ENCODE data around the gene FCGR1A.
"Not testable (repeated sequence)": the region's sequence is repeated elsewhere in the genome, so short reads cannot be mapped to it uniquely, and the experiment has no call there.

FCGR1A gene

GRCh38 chr1:149782600-149782999 lies at the start of gene FCGR1A:
FCGR1A (plus strand) TSS chr1:149782694; CDS start chr1:149782744, 50 bp downstream.
- not testable (repeated sequence) for DNase-seq (ENCODE audit: extremely low read depth, low read depth)

- DNase-seq (ENCODE audit: extremely low read depth, low read depth), result not testable (repeated sequence)
Measured at GRCh38 chr1:149732781-149733180, 49.7 kb upstream of the FCGR1A start.

DNA sequence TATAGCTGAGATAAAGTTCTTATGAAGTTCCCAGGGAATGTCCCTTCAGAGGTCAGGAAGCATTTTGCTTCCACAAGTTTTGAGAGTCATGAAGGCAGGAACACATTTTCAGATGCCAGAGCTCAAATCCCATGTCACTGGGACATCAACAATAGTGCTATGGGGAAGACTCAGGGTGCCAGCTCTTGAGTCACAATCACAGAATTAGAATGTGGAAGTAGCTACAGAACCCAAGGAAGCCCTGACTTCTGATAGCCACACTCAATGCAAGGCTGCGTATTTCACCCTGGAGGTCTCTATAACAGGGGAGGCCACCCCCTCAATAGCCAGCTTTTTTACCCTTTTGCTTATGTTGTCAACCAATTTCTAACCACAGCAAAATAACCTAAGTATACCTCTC lies 47.8 kb upstream of the FCGR1A start:
- not testable (repeated sequence) for DNase-seq (ENCODE audit: extremely low read depth, low read depth)

DNA sequence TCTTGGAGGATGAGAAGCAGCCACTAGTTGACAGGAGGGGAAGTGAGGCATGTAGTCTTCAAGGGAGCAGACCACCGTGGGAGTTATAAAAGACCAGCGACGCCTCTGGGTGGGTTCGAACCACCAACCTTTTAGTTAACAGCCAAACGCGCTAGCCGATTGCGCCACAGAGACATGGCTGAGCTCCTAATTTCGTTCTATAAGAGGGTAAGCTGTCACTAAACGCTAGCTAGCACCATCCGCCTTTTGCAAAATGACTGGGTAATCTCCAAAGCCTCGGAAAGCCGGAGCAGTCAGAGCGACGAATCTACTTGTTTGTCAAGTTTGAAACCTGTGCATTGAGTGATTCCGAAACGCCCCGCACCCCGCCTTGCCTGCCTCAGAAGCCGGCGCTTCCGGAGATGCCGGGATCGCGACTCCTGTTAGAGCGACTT lies 42.3 kb upstream of the FCGR1A start:
- not testable (repeated sequence) for DNase-seq (ENCODE audit: extremely low read depth, low read depth)

DNA sequence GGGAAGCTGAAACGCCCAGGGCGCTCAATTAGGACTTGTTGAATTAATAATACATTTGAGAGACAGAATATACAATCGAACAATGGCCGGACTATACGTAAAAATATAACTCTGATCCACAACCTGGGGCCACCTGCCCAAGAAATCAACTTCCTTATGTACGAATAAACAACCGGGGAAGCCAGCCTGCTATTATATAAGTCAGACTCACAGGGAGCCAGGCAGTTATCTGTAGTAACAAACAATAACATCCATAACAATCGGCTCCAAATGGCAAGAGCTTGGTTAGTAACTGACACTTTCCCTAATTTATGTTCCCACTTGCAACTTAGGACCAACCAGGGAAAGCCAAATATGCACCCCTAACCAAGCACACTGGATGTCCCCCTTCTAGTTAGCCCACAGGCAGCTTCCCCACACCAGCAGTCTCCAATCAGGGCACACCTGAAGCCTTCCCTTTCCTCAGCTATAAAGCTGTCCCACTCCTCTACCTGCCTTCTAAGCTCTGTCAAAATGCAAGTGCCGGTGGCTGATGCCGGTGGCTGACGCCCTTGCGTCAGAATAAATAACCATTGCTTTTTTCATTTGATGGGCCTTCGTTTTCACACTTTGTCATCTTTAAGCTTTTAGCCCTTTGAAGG lies 41.8 kb upstream of the FCGR1A start:
- not testable (repeated sequence) for DNase-seq (ENCODE audit: extremely low read depth, low read depth)

- DNase-seq (ENCODE audit: extremely low read depth, low read depth), result not testable (repeated sequence)
Measured at GRCh38 chr1:149741914-149742313, 40.6 kb upstream of the FCGR1A start.

GRCh38 chr1:149746463-149747356 lies 35.8 kb upstream of the FCGR1A start:
- not testable (repeated sequence) for DNase-seq (ENCODE audit: extremely low read depth, low read depth)

- not testable (repeated sequence) for DNase-seq (ENCODE audit: extremely low read depth, low read depth)
Measured at GRCh38 chr1:149747359-149748143, 34.9 kb upstream of the FCGR1A start.

DNA sequence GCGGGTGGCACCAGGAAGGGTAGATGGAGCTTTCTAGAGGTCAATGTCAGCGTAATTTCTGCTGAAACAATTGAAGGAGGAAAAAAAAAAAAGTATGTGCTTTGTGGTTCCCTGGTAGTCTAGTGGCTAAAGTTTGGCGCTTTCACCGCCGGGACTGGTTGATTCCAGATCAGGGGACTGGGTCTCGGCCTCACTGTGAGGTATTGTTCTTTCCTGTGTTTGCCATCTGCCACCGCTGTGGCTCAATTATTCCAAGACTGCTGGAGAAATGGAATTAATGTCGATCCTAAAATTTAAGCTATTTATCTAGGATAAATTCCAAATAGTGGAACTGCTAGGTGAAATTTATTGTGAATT lies 34.4 kb upstream of the FCGR1A start:
- not testable (repeated sequence) for DNase-seq (ENCODE audit: extremely low read depth, low read depth)

DNA sequence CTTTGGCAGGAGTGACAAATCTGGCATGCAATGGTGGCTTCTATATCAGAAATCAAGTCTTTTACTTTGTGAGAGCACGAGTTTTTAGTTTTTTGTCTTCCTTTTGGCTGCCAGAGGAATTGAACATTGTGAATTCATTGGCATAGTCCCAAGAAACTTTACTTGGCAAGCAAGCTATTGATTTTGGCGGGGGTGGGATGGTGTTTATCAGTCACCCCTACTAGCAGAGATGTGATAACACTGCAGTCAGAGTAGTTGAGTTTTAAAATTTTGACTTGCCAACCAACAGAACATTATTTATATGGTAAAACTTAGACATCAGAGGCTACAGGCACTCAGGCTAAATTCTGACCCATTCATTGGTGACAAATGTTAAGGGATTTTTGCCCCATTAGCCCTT lies 31.9 kb upstream of the FCGR1A start:
- DNase-seq (ENCODE audit: extremely low read depth, low read depth), result not testable (repeated sequence)

DNA sequence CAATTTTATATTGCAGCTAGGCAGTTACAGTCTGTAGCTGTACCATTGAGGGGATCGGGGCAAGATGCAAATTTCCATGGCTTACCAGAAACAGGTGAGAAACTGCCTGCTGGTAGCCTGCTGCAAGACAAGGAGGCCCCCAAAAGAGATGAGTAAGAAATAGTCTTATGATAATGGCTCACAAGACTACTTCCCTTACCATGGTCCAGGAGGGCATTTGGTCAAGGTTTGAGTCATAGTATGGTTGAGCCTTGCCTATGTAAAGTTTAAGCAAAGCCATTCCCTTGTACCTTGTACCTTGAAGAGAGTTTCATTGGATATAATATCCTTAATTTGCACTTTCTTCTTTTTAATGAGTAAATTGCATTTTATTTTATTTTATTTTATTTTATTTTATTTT lies 30.3 kb upstream of the FCGR1A start:
- not testable (repeated sequence) for DNase-seq (ENCODE audit: extremely low read depth, low read depth)

DNA sequence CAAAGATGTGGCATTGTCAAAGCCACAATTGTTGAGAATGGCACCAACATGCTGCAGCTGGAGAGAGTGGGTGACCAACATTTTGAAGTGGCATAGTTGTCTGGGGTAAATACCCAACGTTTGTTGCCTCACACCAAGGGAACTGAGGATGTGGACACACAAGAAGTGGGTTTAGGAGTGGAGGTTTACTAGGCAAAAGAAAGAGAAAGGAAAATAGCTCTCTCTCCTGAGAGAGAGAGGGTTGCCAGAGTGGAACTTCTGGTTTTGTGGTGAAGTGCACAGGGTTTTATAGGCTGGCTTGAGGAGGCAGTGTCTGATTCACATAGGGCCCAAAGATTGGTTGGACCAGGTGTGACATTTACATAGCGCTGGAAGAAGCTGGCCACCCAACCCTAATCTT lies 29.0 kb upstream of the FCGR1A start:
- DNase-seq (ENCODE audit: extremely low read depth, low read depth), result not testable (repeated sequence)

DNA sequence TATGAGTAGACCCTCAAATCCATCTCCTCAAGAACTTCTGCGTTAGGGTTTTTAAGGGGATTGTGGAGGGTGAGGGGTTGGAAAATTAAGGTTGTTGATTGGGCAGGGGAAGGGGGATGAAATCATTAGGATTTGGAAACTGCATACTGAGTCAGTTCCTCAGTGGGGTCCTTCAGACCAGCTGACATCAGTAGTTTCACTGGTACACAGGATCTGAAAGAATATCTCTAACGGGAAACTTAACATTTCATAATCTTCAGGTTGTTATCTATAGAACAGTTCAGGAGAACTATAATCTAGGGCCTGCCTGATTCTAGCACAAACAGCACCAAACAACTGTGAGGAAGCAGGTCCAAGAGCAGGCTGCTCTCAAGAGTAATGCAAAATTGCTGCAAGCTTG lies 27.2 kb upstream of the FCGR1A start:
- DNase-seq (ENCODE audit: extremely low read depth, low read depth), result not testable (repeated sequence)

DNA sequence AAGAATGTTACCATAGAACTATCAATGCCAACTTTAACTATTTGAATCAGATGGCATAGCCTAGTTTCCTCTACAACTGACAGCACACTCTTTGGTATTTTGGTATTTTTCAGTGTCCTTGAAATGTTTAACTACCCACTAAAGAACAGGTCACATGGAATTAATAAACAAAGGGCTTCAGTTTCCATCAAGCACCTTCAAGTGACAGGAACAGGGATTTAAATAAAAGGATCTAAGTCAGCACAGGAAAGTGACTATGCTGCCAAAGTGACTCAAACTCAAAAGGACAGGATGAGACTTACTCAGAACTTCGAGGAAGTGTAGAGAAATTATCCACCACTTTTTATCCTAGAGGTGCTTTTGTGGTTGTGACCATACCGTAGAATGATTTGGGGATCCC lies 20.2 kb upstream of the FCGR1A start:
- not testable (repeated sequence) for DNase-seq (ENCODE audit: extremely low read depth, low read depth)

- DNase-seq (ENCODE audit: extremely low read depth, low read depth), result not testable (repeated sequence)
Measured at GRCh38 chr1:149764087-149764800, 18.2 kb upstream of the FCGR1A start.

- not testable (repeated sequence) for DNase-seq (ENCODE audit: extremely low read depth, low read depth)
Measured at GRCh38 chr1:149766241-149766640, 16.3 kb upstream of the FCGR1A start.

DNA sequence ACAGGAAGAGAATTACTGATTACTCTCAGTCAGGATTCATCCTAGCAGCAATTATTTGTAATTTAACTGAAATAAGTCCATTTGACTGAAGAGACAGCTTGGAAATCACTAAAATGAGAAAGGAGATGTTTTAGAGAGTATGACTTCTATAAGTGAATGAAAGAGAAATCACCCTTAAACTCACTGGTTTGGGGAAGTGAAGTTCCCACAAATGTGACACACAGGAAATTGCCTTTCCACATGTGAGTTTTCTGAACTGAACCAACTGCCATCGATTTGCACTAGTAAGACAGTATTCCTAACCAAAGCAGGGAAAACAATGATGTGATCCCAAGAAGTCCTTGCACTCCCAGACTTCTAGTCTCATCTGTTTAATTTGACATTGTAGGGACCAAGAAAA lies 13.3 kb upstream of the FCGR1A start:
- not testable (repeated sequence) for DNase-seq (ENCODE audit: extremely low read depth, low read depth)

DNA sequence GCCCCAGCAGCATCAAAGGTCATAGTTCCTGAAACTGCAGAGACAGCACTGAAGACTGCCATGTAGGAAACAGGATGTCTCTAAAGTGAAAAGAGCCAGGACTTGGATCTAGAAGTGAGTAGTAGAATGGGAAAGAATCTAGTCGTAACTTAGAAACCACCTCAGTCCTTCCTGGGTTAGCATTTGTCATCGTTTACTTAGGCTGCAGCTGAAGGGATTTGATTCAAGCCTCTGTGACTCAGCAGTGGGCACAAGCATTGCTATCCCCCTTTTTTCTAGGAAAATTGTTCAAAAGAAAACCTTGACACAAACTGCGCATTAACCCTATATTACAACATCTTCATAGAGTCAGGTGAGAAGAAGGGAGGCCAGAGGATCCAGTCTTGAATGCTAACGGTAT lies 11.8 kb upstream of the FCGR1A start:
- DNase-seq (ENCODE audit: extremely low read depth, low read depth), result not testable (repeated sequence)

GRCh38 chr1:149771653-149772425 lies 10.7 kb upstream of the FCGR1A start:
- not testable (repeated sequence) for DNase-seq (ENCODE audit: extremely low read depth, low read depth)
